Measurements from ENCODE around the gene ZBTB3.

DNA sequence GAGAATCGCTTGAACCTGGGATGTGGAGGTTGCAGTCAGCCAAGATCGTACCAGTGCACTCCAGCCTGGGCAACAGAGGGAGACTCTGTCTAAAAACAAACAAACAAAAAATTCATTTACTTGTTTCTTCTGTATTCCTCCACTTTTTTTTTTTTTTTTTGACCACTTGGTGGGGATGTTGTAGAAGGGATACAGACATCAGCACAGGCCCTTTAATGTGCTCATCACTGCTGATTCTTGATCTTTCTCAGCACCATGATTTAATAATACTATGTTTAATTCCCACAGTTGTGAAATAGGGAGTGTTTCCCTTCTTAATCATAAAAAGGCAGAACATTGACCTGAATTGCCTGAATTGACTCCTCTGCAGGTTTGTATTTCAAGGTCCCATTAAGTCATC, 21.1 kb downstream of the ZBTB3 start:
- TF ChIP-seq TCF7L2 (IDR thresholded peaks at IDR 0.05; ENCODE audit: low read depth, low read length) (no peak), POLR2AphosphoS5 (IDR thresholded peaks at IDR 0.05; ENCODE audit: low read depth, low read length) (no peak)
- TF ChIP-seq, protein P1, sequence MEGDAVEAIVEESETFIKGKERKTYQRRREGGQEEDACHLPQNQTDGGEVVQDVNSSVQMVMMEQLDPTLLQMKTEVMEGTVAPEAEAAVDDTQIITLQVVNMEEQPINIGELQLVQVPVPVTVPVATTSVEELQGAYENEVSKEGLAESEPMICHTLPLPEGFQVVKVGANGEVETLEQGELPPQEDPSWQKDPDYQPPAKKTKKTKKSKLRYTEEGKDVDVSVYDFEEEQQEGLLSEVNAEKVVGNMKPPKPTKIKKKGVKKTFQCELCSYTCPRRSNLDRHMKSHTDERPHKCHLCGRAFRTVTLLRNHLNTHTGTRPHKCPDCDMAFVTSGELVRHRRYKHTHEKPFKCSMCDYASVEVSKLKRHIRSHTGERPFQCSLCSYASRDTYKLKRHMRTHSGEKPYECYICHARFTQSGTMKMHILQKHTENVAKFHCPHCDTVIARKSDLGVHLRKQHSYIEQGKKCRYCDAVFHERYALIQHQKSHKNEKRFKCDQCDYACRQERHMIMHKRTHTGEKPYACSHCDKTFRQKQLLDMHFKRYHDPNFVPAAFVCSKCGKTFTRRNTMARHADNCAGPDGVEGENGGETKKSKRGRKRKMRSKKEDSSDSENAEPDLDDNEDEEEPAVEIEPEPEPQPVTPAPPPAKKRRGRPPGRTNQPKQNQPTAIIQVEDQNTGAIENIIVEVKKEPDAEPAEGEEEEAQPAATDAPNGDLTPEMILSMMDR (IDR thresholded peaks at IDR 0.05): no peak
